ENCODE results near the gene INPP4A. TPM values are rescaled to one million over a fixed set of nuclear protein-coding genes. Genes with fewer than 3 reads are reported as not detected.

The INPP4A gene
- polyA plus RNA-seq, 1 of the 3 experiments (the other 2 are of a cell fraction), result 15.0 TPM

DNA sequence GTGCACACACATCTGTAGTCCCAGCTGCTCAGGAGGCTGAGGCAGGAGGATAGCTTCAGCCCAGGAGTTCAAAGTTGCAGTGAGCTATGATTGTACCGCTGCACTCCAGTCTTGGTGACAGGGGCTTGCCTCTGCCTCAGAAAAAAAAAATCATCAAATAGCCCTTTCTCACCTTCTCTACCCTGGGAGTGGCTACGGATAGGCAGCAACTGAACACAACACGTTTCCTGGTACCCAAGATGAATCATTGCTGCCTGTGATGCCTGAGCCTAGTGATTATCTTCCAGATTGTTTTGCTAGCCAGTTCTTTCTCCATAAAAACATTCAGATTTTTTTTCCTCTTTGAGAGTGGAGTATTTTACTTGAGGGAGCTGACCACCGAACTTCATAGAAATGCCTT is 13.5 kb downstream of the INPP4A start:
- TF ChIP-seq, protein P1, sequence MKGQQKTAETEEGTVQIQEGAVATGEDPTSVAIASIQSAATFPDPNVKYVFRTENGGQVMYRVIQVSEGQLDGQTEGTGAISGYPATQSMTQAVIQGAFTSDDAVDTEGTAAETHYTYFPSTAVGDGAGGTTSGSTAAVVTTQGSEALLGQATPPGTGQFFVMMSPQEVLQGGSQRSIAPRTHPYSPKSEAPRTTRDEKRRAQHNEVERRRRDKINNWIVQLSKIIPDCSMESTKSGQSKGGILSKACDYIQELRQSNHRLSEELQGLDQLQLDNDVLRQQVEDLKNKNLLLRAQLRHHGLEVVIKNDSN (IDR thresholded peaks at IDR 0.05; ENCODE audit: borderline replicate concordance, low read depth), result no peak
- TF ChIP-seq POLR2AphosphoS5 (IDR thresholded peaks at IDR 0.05; ENCODE audit: low read depth, low read length), result no peak
- TF ChIP-seq NFIC (IDR thresholded peaks at IDR 0.05; ENCODE audit: borderline replicate concordance), result no peak
- TF ChIP-seq, protein P2, sequence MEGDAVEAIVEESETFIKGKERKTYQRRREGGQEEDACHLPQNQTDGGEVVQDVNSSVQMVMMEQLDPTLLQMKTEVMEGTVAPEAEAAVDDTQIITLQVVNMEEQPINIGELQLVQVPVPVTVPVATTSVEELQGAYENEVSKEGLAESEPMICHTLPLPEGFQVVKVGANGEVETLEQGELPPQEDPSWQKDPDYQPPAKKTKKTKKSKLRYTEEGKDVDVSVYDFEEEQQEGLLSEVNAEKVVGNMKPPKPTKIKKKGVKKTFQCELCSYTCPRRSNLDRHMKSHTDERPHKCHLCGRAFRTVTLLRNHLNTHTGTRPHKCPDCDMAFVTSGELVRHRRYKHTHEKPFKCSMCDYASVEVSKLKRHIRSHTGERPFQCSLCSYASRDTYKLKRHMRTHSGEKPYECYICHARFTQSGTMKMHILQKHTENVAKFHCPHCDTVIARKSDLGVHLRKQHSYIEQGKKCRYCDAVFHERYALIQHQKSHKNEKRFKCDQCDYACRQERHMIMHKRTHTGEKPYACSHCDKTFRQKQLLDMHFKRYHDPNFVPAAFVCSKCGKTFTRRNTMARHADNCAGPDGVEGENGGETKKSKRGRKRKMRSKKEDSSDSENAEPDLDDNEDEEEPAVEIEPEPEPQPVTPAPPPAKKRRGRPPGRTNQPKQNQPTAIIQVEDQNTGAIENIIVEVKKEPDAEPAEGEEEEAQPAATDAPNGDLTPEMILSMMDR (IDR thresholded peaks at IDR 0.05), result no peak
- TF ChIP-seq FOXJ3 (CRISPR knock-in tag; IDR thresholded peaks at IDR 0.05), result no peak
- no peak for TF ChIP-seq FOXM1 (IDR thresholded peaks at IDR 0.05; ENCODE audit: low read depth)
- no peak for TF ChIP-seq MEF2A (IDR thresholded peaks at IDR 0.05; ENCODE audit: borderline replicate concordance, low read depth)
- TF ChIP-seq, protein P3, sequence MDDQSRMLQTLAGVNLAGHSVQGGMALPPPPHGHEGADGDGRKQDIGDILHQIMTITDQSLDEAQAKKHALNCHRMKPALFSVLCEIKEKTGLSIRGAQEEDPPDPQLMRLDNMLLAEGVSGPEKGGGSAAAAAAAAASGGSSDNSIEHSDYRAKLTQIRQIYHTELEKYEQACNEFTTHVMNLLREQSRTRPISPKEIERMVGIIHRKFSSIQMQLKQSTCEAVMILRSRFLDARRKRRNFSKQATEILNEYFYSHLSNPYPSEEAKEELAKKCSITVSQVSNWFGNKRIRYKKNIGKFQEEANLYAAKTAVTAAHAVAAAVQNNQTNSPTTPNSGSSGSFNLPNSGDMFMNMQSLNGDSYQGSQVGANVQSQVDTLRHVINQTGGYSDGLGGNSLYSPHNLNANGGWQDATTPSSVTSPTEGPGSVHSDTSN (IDR thresholded peaks at IDR 0.05), result no peak
- TF ChIP-seq MXI1 (IDR thresholded peaks at IDR 0.05; ENCODE audit: low read depth, low read length), result no peak
- no peak for TF ChIP-seq RCOR1 (IDR thresholded peaks at IDR 0.05; ENCODE audit: low read length)
- no peak for TF ChIP-seq NRF1 (IDR thresholded peaks at IDR 0.05; ENCODE audit: low read depth, low read length)
- ChIA-PET CTCF (no interaction called here), POLR2A (no interaction called here)
- 88% methylated on average over 4 of the region's 4 CpGs for WGBS (ENCODE audit: low lambda C conversion rate)
- H3K27ac ChIP-seq (ENCODE audit: low read depth in 2 of 2, low read length in 1 of 2), result peak overlapping the region in 1 of 2 experiments; percentile 62; a peak in 1 of 4 replicates
- peaks cover 8 to 38% of the 10 kb centered on the region in 2 experiments; a peak in 2 of 4 replicates for H3K4me1 ChIP-seq (ENCODE audit: control insufficient read depth in 1 of 2, insufficient read depth in 2 of 2, low read depth in 1 of 2, low read length in 1 of 2)
- H3K36me3 ChIP-seq (replicated peaks in 1 of 2; ENCODE audit: control insufficient read depth in 1 of 2, insufficient read depth in 2 of 2, low read length in 1 of 2), result peaks cover 0 to 5% of the 10 kb centered on the region in 2 experiments
- 0 out of 2 replicates have a peak, but pooled peaks cover 3% of the 10 kb centered on the region for H4K20me1 ChIP-seq (ENCODE audit: insufficient read depth)
- no peaks in the 10 kb centered on the region for H3K27me3 ChIP-seq (ENCODE audit: insufficient read depth)
- peaks cover 5% of the 10 kb centered on the region for H3F3A ChIP-seq (replicated peaks; ENCODE audit: insufficient read depth)
- H3K4me2 ChIP-seq, result no peak overlapping the region
- no peak overlapping the region for H3K9ac ChIP-seq
- H2AFZ ChIP-seq (ENCODE audit: low read depth), result no peak overlapping the region
- no peaks in the 10 kb centered on the region for H3K9me3 ChIP-seq
- H3K9me2 ChIP-seq, result no peaks in the 10 kb centered on the region
- DNase-seq, result no peak
- H3K4me3 ChIP-seq (ENCODE audit: low read depth in 2 of 2, low read length in 1 of 2), result no peak overlapping the region
- H3K79me2 ChIP-seq (ENCODE audit: insufficient read depth), result peaks cover 46% of the 10 kb centered on the region

DNA sequence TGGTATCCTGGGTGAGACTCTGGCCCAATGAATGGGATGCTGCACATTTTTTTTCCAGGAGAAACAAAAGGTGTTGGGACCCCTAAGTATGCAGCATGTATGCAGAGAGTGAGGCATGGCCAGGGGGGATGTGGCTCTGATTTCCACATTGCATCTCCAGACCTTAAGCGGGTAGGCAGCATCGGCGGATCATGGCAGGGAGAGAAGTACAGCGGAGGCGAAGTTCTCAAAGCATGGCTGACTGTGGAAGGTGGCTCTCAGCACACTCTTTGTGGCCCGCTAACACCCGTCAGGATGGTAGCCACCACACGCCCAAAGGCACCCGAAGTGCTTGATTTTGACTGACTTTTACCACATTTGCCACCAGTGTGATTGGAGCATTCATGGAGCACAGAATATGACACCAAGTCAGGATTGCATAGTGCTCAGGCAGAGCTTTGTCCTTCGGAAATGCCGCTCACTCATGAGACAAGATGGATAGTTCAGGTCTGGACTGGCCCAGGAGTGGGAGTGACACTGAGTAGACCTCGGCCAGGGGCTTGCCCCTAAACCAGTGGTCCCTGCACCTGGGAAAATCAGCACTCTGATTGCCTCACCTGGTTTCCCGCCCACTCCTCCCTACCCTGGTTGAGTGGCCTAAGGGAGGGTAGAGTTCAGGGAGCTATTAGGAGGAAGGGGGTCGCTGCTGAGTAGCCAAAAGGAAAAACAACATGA is 14.2 kb downstream of the INPP4A start:
- H4K20me1 ChIP-seq (ENCODE audit: insufficient read depth), result no peaks in the 10 kb centered on the region
- 98% methylated on average over 8 of the region's 14 CpGs for WGBS (ENCODE audit: low lambda C conversion rate)
- TF ChIP-seq, protein P4, sequence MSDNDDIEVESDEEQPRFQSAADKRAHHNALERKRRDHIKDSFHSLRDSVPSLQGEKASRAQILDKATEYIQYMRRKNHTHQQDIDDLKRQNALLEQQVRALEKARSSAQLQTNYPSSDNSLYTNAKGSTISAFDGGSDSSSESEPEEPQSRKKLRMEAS (IDR thresholded peaks at IDR 0.05; ENCODE audit: low read depth), result no peak
- no peak for TF ChIP-seq MXI1 (IDR thresholded peaks at IDR 0.05; ENCODE audit: low read depth, low read length)
- no peak for TF ChIP-seq TAF1 (IDR thresholded peaks at IDR 0.05; ENCODE audit: borderline replicate concordance, low read depth, low read length)
- no peak for TF ChIP-seq SMC3 (IDR thresholded peaks at IDR 0.05; ENCODE audit: low read depth, low read length)
- no peak for TF ChIP-seq ELF1 (IDR thresholded peaks at IDR 0.05)
- TF ChIP-seq SIN3A (IDR thresholded peaks at IDR 0.05; ENCODE audit: borderline replicate concordance, low read depth, low read length), result no peak
- TF ChIP-seq MEF2A (IDR thresholded peaks at IDR 0.05; ENCODE audit: borderline replicate concordance, low read depth), result no peak
- TF ChIP-seq, protein P5, sequence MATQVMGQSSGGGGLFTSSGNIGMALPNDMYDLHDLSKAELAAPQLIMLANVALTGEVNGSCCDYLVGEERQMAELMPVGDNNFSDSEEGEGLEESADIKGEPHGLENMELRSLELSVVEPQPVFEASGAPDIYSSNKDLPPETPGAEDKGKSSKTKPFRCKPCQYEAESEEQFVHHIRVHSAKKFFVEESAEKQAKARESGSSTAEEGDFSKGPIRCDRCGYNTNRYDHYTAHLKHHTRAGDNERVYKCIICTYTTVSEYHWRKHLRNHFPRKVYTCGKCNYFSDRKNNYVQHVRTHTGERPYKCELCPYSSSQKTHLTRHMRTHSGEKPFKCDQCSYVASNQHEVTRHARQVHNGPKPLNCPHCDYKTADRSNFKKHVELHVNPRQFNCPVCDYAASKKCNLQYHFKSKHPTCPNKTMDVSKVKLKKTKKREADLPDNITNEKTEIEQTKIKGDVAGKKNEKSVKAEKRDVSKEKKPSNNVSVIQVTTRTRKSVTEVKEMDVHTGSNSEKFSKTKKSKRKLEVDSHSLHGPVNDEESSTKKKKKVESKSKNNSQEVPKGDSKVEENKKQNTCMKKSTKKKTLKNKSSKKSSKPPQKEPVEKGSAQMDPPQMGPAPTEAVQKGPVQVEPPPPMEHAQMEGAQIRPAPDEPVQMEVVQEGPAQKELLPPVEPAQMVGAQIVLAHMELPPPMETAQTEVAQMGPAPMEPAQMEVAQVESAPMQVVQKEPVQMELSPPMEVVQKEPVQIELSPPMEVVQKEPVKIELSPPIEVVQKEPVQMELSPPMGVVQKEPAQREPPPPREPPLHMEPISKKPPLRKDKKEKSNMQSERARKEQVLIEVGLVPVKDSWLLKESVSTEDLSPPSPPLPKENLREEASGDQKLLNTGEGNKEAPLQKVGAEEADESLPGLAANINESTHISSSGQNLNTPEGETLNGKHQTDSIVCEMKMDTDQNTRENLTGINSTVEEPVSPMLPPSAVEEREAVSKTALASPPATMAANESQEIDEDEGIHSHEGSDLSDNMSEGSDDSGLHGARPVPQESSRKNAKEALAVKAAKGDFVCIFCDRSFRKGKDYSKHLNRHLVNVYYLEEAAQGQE (IDR thresholded peaks at IDR 0.05; ENCODE audit: low read depth, low read length), result no peak
- TF ChIP-seq, protein P6, sequence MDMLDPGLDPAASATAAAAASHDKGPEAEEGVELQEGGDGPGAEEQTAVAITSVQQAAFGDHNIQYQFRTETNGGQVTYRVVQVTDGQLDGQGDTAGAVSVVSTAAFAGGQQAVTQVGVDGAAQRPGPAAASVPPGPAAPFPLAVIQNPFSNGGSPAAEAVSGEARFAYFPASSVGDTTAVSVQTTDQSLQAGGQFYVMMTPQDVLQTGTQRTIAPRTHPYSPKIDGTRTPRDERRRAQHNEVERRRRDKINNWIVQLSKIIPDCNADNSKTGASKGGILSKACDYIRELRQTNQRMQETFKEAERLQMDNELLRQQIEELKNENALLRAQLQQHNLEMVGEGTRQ (IDR thresholded peaks at IDR 0.05; ENCODE audit: borderline replicate concordance, low read depth, low read length), result no peak

More for the DNA sequence above, 14.2 kb downstream of the INPP4A start:
- Histone ChIP-seq H3K4me3 (ENCODE audit: low read depth in 2 of 2, low read length in 1 of 2) (no peak overlapping the region), H3K4me2 (no peak overlapping the region), H3K4me1 (ENCODE audit: control insufficient read depth in 1 of 2, insufficient read depth in 2 of 2, low read depth in 1 of 2, low read length in 1 of 2) (peaks cover 8 to 39% of the 10 kb centered on the region in 2 experiments; a peak in 2 of 4 replicates), H3K79me2 (ENCODE audit: insufficient read depth) (peaks cover 39% of the 10 kb centered on the region), H3K36me3 (replicated peaks in 1 of 2; ENCODE audit: control insufficient read depth in 1 of 2, insufficient read depth in 2 of 2, low read length in 1 of 2) (peaks cover 0 to 5% of the 10 kb centered on the region in 2 experiments), H3K27me3 (ENCODE audit: insufficient read depth) (no peaks in the 10 kb centered on the region), H2AFZ (ENCODE audit: low read depth) (no peak overlapping the region), H3K27ac (ENCODE audit: low read depth in 2 of 2, low read length in 1 of 2) (no peak overlapping the region), H3K9ac (no peak overlapping the region), H3F3A (replicated peaks; ENCODE audit: insufficient read depth) (peaks cover 5% of the 10 kb centered on the region), H3K9me3 (no peaks in the 10 kb centered on the region), H3K9me2 (no peaks in the 10 kb centered on the region)
- CTCF ChIA-PET, result no interaction called here
- DNase-seq, result no peak
- POLR2A ChIA-PET, result no interaction called here

Measured in SK-N-SH (cell line).